Gastrocnemius medialis (tissue), 4 donors: ENCODE data around the gene BLCAP. TPM values are rescaled to one million over a fixed set of nuclear protein-coding genes. Genes with fewer than 3 reads are reported as not detected.
A peak's percentile ranks its signal among the peaks of the same experiment; 100 is the strongest.

Experiments used
- ATAC-seq, 2 donors: fragments of 150-250 bp; one replicate each; pipeline ENCODE4 v1.9.1; 2016
- DNase-seq, 2 donors: peaks; one replicate each; pipeline ENCODE4 v3.0.0-alpha.2; 2019
- H3K27ac ChIP-seq, 4 donors: fragments of 200-600 bp; sonication (generic); 1 replicate in 1 of 4; 2 replicates in 3 of 4; pipeline ENCODE4 v1.5.1; 2016 to 2018; ENCODE audit warnings: mild to moderate bottlenecking in 2 of 4, moderate library complexity in 1 of 4
- H3K27me3 ChIP-seq, 3 donors: fragments of 200-600 bp; sonication (generic) in 2 of 3; 1 replicate in 1 of 3; 2 replicates in 2 of 3; pipeline versions ENCODE4 v1.5.1 to v1.6.0; 2016 to 2019; ENCODE audit warnings: mild to moderate bottlenecking in 1 of 3, moderate library complexity in 1 of 3
- H3K36me3 ChIP-seq, 2 donors: fragments of 200-600 bp; sonication (generic) in 1 of 2; one replicate each; pipeline ENCODE4 v1.5.1; 2017 to 2018
- H3K4me1 ChIP-seq, 2 donors: fragments of 200-600 bp; sonication (generic) in 1 of 2; one replicate each; pipeline ENCODE4 v1.5.1; 2016 to 2017; ENCODE audit warnings: mild to moderate bottlenecking in 2 of 2
- H3K4me3 ChIP-seq, 4 donors: fragments of 200-600 bp; sonication (generic) in 3 of 4; 1 replicate in 1 of 4; 2 replicates in 3 of 4; pipeline ENCODE4 v1.5.1; 2016 to 2019; ENCODE audit warnings: mild to moderate bottlenecking in 2 of 4
- H3K9me3 ChIP-seq, 3 donors: fragments of 200-600 bp; sonication (generic) in 2 of 3; 1 replicate in 1 of 3; 2 replicates in 2 of 3; pipeline ENCODE4 v1.5.1; 2016 to 2019
- CTCF ChIP-seq, 5 experiments: fragments of 450-650 bp in 3 of 5; fragments of 200-600 bp in 2 of 5; sonication (generic) in 2 of 5; IDR thresholded peaks in 4 of 5; conservative IDR thresholded peaks in 1 of 5; 1 replicate in 4 of 5; 2 replicates in 1 of 5; pipeline ENCODE4 v1.5.1; 2016 to 2019; ENCODE audit warnings: antibody characterized with exemption in 5 of 5, mild to moderate bottlenecking in 3 of 5, moderate library complexity in 3 of 5
- POLR2A ChIP-seq, 2 donors: fragments of 450-650 bp; IDR thresholded peaks; one replicate each; pipeline ENCODE4 v1.6.1; 2017; ENCODE audit warnings: antibody characterized with exemption in 2 of 2, mild to moderate bottlenecking in 2 of 2, moderate library complexity in 2 of 2
- in situ Hi-C, 4 donors: fragments of 200-750 bp; cut with MboI; loops; one replicate each; pipeline versions ENCODE4 v1.15.0 to v1.8.0; 2017; ENCODE audit warnings: low sequenced_read_pairs in 4 of 4
- intact Hi-C: fragments of 100-400 bp; cut with DNase I; formaldehyde crosslinking; loops from one replicate; pipeline ENCODE4 v1.15.1; 2023; ENCODE audit warnings: low total_unique reads
- total RNA-seq, 4 donors: library from RNA; depleted of rRNA; stranded (reverse); fragments of >200 nt; gene quantifications; one replicate each; pipeline versions ENCODE4 v1.1.0 to v1.2.3, GENCODE V29; 2016

BLCAP gene
- total RNA-seq, 4 donors from 2014 or later, result 222 to 583 (median 280) TPM

DNA sequence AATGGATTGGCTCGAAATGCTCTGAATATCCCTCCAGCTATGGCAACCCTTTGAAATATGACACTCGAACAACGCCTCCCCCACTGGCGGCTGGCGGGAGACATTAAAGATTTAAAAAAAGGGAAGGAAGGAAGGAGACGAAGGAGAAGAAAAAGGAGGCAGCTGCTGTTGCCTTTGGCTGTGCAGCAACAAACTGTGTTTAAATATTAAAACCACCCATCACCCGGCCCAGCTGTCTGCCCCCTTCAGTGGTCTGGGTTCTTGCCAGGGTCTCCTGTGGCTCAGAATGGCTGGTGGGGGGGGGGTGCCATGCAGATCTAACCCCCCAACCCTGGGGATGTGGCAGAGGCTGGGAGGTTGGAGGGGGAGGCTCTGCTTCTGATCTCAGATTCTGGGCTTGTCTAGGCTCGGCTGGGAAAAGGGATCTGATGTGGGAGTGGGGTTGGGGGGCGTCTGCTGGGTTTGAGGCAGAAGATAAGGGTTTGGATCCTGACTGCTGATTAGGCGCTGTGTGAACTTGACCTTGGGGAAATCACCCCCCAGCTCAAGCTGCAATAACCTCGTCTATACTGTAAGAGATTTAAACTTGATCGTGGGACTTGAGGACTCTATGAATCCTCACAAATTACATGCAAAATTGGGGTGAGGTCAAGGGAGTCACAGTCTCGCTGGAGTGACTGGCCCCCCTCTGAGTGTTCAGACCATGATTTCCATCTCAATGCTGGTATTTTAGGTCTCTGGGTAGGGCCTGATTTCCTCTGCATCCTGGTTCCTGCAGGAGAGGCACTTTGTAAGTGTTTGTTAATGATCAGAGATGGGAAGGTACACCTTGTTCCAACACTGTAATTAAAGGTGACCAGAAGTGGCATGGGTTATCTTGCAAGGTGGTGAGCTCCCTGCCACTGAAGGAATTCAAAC lies 40.3 kb upstream of the BLCAP start:
- in situ Hi-C loops, result loop anchor here in 3 of 4 donors (5.0 to 25.0 kb wide), 3 partner anchors 424 to 644 kb away; no protein-coding TSS in a partner anchor
- Histone ChIP-seq H3K27ac (no peak overlapping the region), H3K36me3 (no peaks in the 10 kb centered on the region), H3K9me3 (no peaks in the 10 kb centered on the region), H3K4me1 (peaks cover 0 to 10% of the 10 kb centered on the region in 2 donors), H3K4me3 (no peak overlapping the region), H3K27me3 (peaks cover 7 to 26% (median 20%) of the 10 kb centered on the region in 3 donors)
- DNase-seq (no peak), ATAC-seq (no peak)
- TF ChIP-seq POLR2A (IDR thresholded peaks at IDR 0.05) (no peak), CTCF (IDR thresholded peaks at IDR 0.05 in 4 of 5, conservative IDR thresholded peaks at IDR 0.05 in 1 of 5) (no peak)
- intact Hi-C loops, result loop anchor here (5.0 kb wide), 1 partner anchor 489 kb away; no protein-coding TSS in a partner anchor

DNA sequence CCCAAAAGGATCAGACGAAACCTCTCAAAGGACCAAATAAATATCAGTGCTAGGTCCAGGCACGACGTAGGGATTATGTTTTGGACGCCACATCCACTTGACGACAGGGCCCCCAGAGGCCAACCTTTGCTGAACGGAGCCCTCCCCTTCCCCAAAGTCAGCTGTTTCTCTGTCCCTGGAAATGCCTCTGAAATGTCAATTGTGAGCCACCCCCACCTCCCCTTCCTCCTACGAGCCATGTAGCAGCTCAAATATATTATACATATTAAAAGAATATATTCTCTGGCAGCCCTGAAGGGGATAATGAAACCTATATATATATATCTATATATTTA lies 39.6 kb upstream of the BLCAP start:
- no peak overlapping the region for H3K4me3 ChIP-seq
- no peak overlapping the region for H3K27ac ChIP-seq
- H3K36me3 ChIP-seq, result no peaks in the 10 kb centered on the region
- H3K9me3 ChIP-seq, result no peaks in the 10 kb centered on the region
- intact Hi-C loops, result loop anchor here (5.0 kb wide), 1 partner anchor 490 kb away; no protein-coding TSS in a partner anchor
- H3K4me1 ChIP-seq, result peaks cover 0 to 10% of the 10 kb centered on the region in 2 donors
- DNase-seq (no peak), ATAC-seq (no peak)
- in situ Hi-C loops, result loop anchor here in 3 of 4 donors (5.0 to 25.0 kb wide), 3 partner anchors 425 to 645 kb away; no protein-coding TSS in a partner anchor
- peaks cover 11 to 28% (median 20%) of the 10 kb centered on the region in 3 donors for H3K27me3 ChIP-seq
- TF ChIP-seq CTCF (IDR thresholded peaks at IDR 0.05 in 4 of 5, conservative IDR thresholded peaks at IDR 0.05 in 1 of 5) (no peak), POLR2A (IDR thresholded peaks at IDR 0.05) (no peak)

GRCh38 chr20:37566590-37567330 lies 39.1 kb upstream of the BLCAP start:
- no peaks in the 10 kb centered on the region for H3K9me3 ChIP-seq
- intact Hi-C loops (loop anchor here (5.0 kb wide), 1 partner anchor 491 kb away; no protein-coding TSS in a partner anchor), in situ Hi-C loops (loop anchor here in 3 of 4 donors (5.0 to 25.0 kb wide), 3 partner anchors 426 to 646 kb away; no protein-coding TSS in a partner anchor)
- no peaks in the 10 kb centered on the region for H3K36me3 ChIP-seq
- no peak for TF ChIP-seq CTCF (IDR thresholded peaks at IDR 0.05 in 4 of 5, conservative IDR thresholded peaks at IDR 0.05 in 1 of 5)
- no peak for TF ChIP-seq POLR2A (IDR thresholded peaks at IDR 0.05)
- no peak overlapping the region for H3K27ac ChIP-seq
- no peak overlapping the region for H3K4me3 ChIP-seq
- peaks cover 16 to 31% (median 20%) of the 10 kb centered on the region in 3 donors for H3K27me3 ChIP-seq
- no peak for DNase-seq
- no peak for ATAC-seq
- H3K4me1 ChIP-seq, result peaks cover 0 to 10% of the 10 kb centered on the region in 2 donors

GRCh38 chr20:37565134-37565811 lies 37.6 kb upstream of the BLCAP start:
- Histone ChIP-seq H3K36me3 (no peaks in the 10 kb centered on the region), H3K4me3 (no peak overlapping the region), H3K27me3 (peaks cover 16 to 30% (median 20%) of the 10 kb centered on the region in 3 donors), H3K4me1 (peaks cover 0 to 10% of the 10 kb centered on the region in 2 donors), H3K9me3 (no peaks in the 10 kb centered on the region), H3K27ac (no peak overlapping the region)
- TF ChIP-seq CTCF (IDR thresholded peaks at IDR 0.05 in 4 of 5, conservative IDR thresholded peaks at IDR 0.05 in 1 of 5), result no peak
- TF ChIP-seq POLR2A (IDR thresholded peaks at IDR 0.05), result no peak
- no peak for DNase-seq
- ATAC-seq, result peak; percentile 26 to 33
- intact Hi-C loops (loop anchor here (2.0 to 5.0 kb wide), 2 partner anchors 492 to 656 kb away; no protein-coding TSS in a partner anchor), in situ Hi-C loops (loop anchor here in 3 of 4 donors (5.0 to 25.0 kb wide), 3 partner anchors 427 to 647 kb away; no protein-coding TSS in a partner anchor)
